Hematopoietic multipotent progenitor cell treated with erythropoietin and hydrocortisone succinate and interleukin-3 and kit ligand, for 6 days (in vitro differentiated cells): Measurements from ENCODE around the gene LSM11.
"Not testable (repeated sequence)": the region's sequence is repeated elsewhere in the genome, so short reads cannot be mapped to it uniquely, and the experiment has no call there.

Source experiments
- DNase-seq: peaks from one replicate; pipeline ENCODE4 v3.0.0-alpha.2; 2015

LSM11 gene

DNA sequence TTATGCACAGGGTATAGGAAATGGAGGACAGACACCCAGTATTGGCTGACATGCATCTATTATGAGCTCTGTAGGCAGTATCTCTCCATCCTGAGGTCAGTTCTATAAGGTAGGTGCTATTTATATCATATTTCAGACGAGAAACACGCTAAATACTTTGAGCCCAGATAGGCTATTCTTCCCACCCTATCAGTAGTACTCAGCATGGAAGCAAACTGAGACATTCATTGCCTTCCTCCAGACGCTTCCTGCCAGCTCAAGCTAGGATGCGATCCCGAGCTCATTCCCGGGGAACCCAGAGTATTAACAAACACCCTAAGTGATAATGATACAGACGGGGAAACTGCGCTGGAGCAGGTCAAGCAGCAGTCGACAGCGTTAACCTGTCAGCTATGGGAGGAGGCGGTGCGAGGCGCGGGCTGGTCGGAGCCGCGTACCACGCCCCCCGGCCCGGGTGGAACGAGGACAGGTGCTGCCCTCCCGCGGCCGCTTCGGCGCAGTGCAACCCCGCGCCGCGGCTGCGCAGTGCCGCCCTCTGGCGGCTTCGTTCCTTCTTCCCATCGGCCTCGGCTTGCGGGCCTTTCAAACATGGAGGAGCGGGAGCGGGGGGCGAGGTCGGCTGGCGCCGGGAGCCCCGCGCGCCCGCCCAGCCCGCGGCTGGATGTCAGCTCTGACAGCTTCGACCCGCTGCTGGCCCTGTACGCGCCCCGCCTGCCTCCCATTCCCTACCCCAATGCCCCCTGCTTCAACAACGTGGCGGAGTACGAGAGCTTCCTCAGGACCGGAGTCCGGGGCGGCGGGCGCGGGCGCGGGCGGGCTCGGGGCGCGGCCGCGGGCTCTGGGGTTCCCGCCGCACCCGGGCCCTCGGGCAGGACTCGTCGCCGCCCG is at the start of gene LSM11:
LSM11 (plus strand) TSS at position 550 of the 888 bp plus-strand sequence; CDS start at position 589, 39 bp downstream.
- peak; percentile 91 for DNase-seq

DNA sequence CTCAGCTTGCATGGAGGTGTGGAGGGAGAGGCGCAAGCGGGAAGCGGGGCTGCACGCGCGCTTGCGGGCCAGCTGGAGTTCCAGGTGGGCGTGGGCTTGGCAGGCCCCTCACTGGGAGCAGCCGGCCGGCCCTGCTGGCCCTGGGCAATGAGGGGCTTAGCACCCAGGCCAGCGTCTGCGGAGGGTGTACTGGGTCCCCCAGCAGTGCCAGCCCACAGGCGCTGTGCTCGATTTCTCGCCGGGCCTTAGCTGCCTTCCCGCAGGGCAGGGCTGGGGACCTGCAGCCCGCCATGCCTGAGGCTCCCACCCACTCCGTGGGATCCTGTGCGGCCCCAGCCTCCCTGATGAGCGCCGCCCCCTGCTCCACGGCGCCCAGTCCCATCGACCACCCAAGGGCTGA is 49.7 kb upstream of the LSM11 start:
- DNase-seq, result not testable (repeated sequence)

DNA sequence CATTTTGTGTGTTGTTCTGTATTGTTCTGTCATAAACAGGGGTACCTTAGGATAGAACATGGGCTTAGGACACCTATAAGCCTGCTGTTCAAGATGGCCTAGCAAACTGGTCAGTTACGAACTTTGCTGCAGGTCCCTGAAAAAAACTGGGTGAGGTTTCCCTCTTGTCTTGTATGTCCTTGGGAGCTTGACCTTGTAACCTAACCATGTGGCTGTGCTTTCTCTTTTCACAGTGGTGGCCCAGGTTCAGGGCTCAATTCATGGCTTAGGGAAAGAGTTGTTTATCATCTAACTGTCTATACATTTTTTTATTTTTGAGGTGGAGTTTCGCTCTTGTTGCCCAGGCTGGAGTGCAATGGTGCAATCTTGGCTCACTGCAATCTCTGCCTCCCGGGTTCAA is 47.4 kb upstream of the LSM11 start:
- not testable (repeated sequence) for DNase-seq

DNA sequence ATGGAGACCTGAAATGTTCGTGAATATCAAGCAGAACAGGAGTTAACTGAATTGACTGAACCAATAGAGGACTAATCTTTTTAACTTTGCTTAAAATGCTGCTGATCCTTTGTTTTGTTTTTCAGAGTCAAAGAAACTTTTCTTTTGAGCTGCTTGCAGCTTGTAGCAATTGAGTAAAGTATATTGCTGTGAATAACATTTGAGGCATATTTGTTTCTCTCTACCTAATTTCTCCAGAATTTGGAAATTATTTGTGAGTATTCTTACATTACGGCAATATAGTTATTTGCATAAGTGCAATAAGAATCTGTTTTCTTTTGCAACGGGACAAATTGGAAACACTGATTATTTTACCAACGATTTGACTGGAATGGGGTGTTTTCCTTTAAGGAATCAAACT is 44.8 kb upstream of the LSM11 start:
- DNase-seq, result not testable (repeated sequence)

DNA sequence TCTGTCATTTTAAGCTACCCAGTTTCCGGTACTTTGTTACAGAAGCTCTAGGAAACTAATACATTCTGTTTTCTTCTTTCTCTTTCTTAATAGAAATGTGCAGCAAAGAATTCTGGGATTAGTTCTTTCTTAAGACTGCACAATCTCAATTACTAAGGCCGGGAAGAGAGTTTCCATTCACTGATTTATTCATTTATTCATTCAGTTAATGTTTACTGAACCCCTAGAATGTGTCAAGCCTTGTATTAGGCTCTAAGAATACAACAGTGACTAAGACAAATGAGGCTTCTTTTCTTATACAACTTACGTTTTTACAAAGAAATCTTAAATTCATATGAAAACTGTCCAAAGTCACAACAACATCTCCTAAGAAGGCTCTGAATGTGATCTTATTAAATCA is 39.8 kb upstream of the LSM11 start:
- DNase-seq, result no peak

DNA sequence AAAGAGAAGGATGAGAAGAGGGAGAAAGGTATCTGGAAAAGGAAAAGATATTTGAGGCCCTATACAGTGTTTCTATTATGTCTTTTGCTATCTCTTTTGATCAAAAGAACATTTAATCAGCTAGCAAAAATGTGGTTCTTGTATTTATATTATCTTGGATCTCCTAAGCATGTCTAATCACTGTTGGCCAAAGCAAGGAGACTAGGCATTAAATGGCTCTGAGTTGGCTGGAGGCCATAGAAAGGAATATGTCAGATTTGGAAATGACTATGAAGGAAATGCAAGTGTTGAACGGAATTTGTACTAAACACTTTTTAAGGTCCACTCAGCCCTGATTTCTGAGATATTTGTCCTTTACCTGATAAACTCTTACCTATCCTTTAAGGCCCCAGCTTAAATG is 34.6 kb upstream of the LSM11 start:
- DNase-seq, result no peak

DNA sequence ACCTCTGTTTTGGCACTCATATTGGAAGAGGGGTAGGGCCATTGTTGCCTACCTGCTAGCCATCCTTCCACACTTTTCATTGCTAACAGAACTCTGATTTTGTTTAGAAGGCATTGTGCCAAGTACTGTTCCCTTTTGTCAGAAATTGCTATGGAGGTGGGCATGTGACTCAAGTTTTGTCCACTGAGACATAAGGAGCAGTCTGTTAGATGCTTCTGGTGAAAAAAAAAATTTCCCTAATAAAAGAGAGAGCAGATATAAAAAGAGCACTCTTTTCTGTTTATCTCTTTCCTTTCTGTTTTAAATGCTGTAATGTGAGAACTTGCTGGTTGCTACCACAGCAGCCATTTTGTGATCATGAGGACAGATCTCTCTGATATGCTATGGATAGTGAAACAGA is 34.2 kb upstream of the LSM11 start:
- no peak for DNase-seq

DNA sequence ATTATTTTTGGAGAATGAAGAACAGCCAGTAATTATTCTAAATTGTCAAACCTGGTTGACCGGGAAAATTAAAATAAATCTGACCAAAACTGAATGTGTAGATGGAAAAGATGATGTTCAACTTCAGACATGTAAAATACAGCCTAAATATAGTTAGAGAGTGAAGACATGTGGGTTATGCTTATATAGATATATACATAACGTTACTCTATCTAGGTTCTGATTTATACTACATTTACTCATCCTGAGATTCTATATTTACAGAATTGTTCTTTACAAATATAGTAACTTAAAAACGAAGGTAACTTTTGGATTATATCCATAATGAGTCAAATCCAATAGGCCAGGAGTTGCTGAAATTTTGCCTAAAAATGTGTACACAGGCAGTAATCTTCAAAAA is 33.1 kb upstream of the LSM11 start:
- DNase-seq, result no peak

DNA sequence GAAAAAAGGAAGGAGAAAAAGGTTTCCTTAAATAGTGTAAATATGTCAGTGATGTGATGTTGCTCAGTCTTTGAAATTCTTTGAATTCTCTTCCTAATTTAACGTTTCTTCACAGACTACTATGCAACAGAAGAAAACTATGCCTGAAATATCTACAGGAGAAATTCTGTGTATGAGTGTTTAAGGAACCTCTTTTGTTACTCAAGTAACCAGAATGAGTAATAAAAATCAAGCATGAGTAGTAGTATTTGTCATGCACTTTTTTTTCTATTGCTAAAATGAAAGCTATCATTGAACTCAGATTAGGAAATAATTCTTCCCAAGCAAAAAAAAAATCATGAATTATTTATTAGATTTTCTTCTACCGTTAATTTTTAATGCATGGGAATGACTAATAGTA is 32.6 kb upstream of the LSM11 start:
- DNase-seq, result no peak

DNA sequence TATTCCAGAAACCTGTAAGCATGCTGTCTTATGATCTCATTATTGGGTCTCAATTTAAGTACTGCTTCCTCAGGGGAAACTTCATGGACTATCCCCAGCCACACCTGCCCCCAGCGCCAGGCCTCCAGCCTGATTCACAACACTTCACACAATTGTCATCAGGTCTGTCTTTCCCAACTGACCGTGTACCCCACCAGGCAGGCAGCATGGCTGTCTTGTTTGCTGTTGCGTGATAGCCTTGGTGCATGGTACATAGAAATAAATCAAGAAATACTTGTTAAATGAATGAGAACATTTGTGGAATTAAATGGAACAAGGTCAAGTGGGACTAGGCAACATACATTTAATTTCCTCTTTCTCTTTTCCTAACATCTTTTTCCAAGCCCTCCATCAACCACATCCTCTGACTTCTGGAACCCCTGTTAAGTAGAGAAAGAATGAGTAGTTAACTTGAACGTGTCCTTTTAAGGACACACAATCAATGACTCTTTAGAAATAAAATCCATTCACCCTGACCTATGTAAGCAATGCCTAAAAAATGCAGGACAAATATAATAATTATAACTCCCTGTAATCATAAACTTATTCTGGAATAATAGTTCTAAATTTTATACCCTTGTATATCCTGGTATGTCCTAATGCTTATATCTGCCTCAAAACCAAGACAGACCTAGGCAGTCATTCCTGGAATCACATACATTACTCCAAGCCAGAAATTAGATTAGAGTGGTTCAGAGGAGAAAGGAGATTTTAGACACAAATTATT is 29.5 kb upstream of the LSM11 start:
- no peak for DNase-seq

DNA sequence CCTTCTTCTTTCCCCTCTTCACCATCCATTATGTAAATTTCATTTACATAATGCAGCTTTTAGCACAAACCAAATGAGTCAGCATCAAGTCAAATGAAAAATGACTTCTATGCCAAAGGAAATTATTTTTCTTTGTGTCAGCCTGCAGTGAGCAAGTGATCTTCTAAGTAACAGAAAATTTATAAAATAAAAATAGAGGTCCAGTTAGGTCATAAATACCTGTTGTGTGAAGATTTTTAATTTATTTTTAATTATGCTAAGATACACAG is 29.0 kb upstream of the LSM11 start:
- no peak for DNase-seq

DNA sequence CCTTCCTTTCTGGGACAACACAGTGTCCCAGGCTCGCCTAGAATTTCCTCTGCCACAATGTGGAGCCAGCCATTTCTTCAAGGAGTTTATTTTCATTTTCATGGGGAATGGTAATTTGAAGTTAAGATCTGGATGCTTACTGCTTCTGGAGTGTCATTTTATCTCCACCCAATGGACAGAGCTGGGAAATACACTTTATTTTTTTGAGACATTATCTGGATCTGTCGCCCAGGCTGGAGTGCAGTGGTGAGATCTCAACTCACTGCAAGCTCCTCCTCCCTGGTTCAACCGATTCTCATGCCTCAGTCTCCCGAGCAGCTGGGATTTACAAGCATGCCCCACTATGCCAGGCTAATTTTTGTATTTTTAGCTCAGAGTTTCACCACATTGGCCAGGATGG is 25.0 kb upstream of the LSM11 start:
- DNase-seq, result peak; percentile 79

DNA sequence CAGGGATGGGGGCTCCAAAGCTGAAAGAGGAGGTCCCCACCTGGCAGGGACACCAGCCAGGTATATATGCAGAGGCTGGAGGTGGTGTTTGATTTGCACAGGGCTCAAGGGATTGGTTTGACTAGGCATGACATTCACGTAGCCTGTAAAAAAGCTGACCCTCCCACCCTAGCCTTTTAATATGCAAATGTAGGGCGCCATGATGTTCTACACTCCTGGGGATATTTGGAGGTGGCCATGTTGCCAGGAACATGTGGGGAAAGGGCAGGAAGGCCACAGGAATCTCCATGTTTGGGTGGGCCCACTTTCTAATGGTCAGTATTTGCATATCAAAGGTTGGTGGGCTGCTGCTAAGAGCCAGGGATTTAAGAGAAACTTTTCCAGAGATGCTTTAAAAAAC is 24.3 kb upstream of the LSM11 start:
- DNase-seq, result no peak

DNA sequence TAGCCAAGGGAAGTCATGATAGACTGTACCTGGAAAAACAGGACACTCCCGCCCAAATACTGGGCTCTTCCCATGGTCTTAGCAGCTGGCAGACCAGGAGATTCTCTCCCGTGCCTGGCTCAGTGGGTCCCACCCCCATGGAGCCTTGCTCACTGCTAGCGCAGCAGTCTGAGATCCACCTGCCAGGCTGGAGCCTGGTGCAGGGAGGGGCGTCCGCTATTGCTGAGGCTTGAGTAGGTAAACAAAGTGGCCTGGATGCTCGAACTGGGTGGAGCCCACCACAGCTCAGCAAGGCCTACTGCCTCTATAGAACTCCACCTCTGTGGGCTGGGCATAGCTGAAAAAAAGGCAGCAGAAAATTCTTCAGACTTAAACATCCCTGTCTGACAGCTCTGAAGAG is 22.4 kb upstream of the LSM11 start:
- DNase-seq, result no peak

DNA sequence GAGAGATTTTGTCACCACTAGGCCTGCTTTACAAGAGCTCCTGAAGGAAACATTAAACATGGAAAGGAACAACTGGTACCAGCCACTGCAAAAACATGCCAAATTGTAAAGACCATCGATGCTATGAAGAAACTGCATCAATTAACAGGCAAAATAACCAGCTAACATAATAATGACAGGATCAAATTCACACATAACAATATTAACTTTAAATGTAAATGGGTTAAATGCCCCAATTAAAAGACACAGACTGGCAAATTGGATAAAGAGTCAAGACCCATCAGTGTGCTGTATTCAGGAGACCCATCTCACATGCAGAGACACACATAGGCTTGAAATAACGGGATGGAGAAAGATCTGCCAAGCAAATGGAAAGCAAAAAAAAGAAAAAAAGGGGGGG is 20.6 kb upstream of the LSM11 start:
- DNase-seq, result not testable (repeated sequence)

DNA sequence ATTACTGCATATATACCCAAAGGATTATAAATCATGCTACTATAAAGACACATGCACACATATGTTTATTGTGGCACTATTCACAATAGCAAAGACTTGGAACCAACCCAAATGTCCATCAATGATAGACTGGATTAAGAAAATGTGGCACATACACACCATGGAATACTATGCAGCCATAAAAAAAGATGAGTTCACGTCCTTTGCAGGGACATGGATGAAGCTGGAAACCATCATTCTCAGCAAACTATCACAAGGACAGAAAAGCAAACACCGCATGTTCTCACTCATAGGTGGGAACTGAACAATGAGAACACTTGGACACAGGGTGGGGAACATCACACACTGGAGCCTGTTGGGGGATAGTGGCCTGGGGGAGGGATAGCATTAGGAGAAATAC is 16.9 kb upstream of the LSM11 start:
- DNase-seq, result not testable (repeated sequence)

DNA sequence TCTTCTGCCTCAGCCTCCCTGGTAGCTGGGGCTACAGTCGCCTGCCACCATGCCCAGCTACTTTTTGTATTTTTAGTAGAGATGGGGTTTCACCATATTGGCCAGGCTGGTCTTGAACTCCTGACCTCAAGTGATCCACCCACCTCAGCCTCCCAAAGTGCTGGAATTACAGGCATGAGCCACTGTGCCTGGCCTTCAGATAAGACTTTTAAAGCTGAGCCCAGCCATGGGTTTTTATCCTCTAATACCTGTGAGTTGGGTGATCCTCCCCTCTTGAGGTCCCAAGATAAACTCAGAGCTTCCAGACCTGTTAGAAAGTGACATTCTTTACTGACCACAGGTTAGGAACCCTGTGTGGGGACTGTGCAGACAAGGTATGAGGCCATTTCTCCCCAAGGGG is 15.7 kb upstream of the LSM11 start:
- not testable (repeated sequence) for DNase-seq

DNA sequence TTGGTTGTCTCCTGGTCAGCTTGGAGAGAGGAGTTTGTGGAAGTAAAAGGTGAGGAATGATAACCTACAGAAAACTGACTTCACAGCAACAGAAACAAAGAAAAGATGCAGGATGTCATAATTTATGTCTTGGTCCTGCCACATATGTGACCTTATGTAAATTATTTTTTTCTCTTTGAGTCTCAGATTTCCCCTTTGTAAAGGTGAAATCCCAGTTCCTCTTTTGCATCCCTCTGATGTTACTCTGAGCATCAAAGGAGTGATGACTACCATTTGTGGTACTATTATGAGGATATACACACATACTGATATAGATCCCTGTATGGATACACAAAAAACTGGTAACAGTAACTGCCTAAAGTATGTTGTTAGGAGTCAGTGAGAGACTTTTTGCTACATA is 13.7 kb upstream of the LSM11 start:
- no peak for DNase-seq

DNA sequence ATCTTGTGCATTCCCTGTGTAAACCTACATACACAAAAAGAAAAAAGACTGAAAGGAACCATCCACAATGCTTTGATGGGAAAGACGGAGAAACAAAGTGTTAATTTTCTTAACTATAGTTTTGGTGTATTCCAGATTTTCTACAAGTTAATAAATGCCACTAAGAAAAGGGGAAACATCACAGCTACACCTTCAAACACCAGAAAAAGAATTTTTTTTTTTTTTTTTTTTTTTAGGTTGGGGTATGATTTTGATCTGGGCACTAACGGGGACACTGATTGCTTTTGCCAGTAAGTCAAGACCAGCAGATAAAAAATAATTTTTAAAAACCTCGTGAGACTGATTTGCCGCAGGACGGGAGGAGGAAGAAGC is 12.6 kb upstream of the LSM11 start:
- DNase-seq, result no peak

DNA sequence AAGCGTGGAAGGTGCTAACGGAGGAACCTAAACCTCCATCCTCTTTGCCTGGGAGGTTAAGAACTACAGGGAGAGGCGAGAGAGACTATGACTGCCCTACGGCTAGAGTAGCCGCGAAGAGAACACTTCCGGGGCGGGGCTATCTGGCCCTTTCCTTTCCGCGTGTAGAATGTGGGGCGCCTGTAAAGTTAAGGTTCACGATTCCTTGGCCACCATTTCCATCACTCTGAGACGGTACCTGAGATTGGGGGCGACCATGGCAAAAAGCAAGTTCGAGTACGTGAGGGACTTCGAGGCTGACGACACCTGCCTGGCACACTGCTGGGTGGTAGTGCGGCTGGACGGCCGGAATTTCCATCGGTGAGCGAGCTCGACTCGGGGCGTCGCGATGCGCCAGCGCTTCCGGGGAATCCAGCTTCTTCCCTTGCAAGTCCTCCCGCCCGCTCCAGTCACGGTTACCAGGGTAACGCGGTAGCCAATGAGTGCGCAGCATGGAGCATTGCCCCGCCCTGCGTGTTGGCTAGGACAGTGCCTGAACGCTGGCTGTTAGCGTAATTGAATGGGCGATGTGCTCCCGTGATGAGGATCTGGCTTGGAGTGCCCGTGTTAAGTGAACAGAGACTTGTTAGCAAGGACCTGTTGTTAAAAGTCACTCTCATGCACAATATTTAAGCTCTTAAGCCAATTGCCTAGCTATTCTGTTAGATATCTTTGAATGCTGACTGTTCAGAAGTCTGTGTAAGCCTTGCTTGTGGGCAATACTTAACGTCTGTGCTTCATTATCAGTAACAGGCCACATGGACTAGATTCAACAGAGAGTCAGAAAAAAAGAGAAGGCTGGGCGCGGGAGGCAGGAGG is 12.0 kb upstream of the LSM11 start, which contains the start of gene THG1L:
THG1L (plus strand) TSS at position 149 of the 858 bp plus-strand sequence; CDS start at position 170, 21 bp downstream.
- DNase-seq, result peak; percentile 99

DNA sequence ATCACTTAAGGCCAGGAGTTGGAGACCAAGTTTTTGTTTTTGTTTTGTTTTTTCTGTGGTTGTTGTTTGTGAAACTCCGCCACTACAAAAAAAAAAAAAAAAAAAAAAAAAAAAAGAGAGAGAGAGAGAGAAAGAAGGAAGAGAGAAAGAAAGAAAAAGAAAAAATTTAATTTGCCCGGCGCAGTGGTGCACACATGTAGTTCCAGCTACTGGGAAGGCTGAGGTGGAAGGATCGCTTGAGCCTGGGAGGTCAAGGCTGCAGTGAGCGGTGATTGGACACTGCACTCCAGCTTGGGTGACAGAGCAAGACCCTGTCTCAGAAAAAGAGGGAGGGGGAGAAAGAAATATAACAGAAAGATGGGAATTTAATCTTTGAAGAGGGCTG is 11.4 kb upstream of the LSM11 start:
- DNase-seq, result no peak

DNA sequence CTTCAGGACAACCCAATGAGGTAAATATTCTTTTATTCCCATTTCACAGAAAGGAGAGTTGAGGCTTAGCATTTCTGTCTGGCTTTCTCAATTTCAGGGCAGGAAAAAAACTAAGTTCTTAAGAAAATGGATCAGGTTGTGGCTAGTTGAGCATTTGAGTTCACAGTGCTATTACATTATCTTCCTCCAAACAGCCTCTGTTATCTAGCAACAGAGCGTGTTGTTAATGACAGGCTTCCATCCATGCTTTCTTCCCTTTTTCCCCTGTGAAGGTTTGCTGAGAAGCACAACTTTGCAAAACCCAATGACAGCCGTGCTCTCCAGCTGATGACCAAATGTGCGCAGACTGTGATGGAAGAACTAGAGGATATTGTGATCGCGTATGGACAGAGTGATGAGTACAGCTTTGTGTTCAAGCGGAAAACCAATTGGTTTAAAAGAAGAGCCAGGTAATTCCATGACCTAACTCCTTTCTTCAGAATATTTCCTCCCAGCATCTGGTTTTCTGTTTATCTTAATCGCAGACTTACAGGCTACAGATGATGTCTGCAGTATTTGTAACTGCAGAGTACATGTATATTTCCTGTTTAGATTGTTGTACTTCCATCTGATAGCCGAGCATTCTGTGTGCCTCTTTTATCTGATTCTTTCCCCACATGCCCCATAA is 10.8 kb upstream of the LSM11 start:
- DNase-seq, result peak; percentile 84

DNA sequence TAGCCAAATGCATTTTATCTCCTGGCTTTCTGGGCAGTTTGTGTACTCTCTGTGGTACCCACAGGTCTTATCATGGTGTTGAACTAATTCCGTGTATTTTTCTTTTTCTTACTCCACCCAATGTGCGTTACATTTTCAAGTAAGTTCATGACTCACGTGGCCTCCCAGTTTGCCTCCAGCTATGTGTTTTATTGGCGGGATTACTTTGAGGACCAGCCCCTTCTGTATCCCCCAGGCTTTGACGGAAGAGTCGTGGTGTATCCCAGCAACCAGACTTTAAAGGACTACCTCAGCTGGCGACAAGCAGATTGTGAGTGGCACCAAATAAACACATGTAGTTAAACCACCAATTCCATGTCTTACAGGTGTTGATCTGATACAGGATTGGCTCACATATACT is 9.1 kb upstream of the LSM11 start:
- peak; percentile 51 for DNase-seq
